Vagina (tissue), 2 donors: ENCODE results near the gene OBSL1.

Experiments used
- POLR2A ChIP-seq, 2 donors: fragments of 450-650 bp; IDR thresholded peaks; one replicate each; pipeline ENCODE4 v1.6.1; 2017; ENCODE audit warnings: antibody characterized with exemption in 2 of 2, mild to moderate bottlenecking in 2 of 2, moderate library complexity in 2 of 2
- POLR2AphosphoS5 ChIP-seq, 2 donors: sonication (generic); formaldehyde crosslinking; IDR thresholded peaks; one replicate each; pipeline ENCODE4 v1.9.0; 2017; ENCODE audit warnings: antibody characterized with exemption in 2 of 2, mild to moderate bottlenecking in 2 of 2, low read depth in 1 of 2; ENCODE audit not compliant: insufficient read depth in 1 of 2
- TF ChIP-seq, protein P1 (sequence below), 3 experiments: fragments of 450-650 bp in 2 of 3; fragments of 200-600 bp in 1 of 3; sonication (generic) in 1 of 3; IDR thresholded peaks; one replicate each; pipeline ENCODE4 v1.5.1; 2017 to 2019; ENCODE audit warnings: antibody characterized with exemption in 3 of 3, mild to moderate bottlenecking in 2 of 3, moderate library complexity in 2 of 3

DNA sequence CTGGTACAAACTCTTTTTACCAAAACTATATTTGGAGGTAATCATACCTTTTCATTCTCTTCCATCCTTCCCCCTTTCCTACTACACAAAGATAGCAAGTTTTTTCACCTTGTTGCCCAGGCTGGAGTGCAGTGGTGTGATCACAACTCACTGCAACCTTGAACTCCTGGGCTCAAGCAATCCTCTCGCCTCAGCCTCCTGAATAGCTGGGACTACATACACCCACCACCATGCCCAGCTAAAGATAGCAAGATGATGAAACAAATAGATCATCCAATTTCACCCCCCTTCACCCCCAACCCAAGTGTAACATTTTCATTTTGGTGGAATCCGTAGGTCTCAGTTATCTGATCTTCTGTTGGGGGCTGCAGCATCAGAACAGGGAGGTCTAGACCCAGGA lies 21.8 kb upstream of the OBSL1 start:
- TF ChIP-seq POLR2AphosphoS5 (IDR thresholded peaks at IDR 0.05; ENCODE audit: insufficient read depth in 1 of 2, low read depth in 1 of 2) (no peak), POLR2A (IDR thresholded peaks at IDR 0.05) (no peak)
- TF ChIP-seq, protein P1, sequence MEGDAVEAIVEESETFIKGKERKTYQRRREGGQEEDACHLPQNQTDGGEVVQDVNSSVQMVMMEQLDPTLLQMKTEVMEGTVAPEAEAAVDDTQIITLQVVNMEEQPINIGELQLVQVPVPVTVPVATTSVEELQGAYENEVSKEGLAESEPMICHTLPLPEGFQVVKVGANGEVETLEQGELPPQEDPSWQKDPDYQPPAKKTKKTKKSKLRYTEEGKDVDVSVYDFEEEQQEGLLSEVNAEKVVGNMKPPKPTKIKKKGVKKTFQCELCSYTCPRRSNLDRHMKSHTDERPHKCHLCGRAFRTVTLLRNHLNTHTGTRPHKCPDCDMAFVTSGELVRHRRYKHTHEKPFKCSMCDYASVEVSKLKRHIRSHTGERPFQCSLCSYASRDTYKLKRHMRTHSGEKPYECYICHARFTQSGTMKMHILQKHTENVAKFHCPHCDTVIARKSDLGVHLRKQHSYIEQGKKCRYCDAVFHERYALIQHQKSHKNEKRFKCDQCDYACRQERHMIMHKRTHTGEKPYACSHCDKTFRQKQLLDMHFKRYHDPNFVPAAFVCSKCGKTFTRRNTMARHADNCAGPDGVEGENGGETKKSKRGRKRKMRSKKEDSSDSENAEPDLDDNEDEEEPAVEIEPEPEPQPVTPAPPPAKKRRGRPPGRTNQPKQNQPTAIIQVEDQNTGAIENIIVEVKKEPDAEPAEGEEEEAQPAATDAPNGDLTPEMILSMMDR (IDR thresholded peaks at IDR 0.05), result no peak
